AG04450 (cell line): ENCODE measurements around the gene IL1RAPL1. TPM values are rescaled to one million over a fixed set of nuclear protein-coding genes. Genes with fewer than 3 reads are reported as not detected.

Source experiments
- CTCF ChIA-PET: fragments of 300-600, 350-600 bp; formaldehyde crosslinking; extraction: SDS; loops from one replicate; lab custom pipeline; 2022; ENCODE audit warnings: antibody characterized with exemption, inconsistent platforms; lab: Charles Lee
- POLR2A ChIA-PET: fragments of 350-600 bp; formaldehyde crosslinking; extraction: SDS; loops from one replicate; lab custom pipeline; 2021; ENCODE audit warnings: antibody characterized with exemption, inconsistent platforms; lab: Yijun Ruan, JAX
- DNase-seq: peaks from one replicate; pipeline ENCODE4 v3.0.0-alpha.2; 2011; ENCODE audit warnings: low read depth, low spot score
- H3K27ac ChIP-seq: one replicate; pipeline ENCODE4 v1.5.1; 2012; ENCODE audit warnings: low read depth, low read length, control low read depth
- H3K27me3 ChIP-seq: one replicate; pipeline ENCODE4 v1.6.0; 2012; ENCODE audit warnings: low read length; ENCODE audit not compliant: control insufficient read depth, insufficient read depth
- H3K4me3 ChIP-seq: 2 replicates; pipeline ENCODE4 v1.5.1; 2011; ENCODE audit warnings: mild to moderate bottlenecking, low read depth, low read length, control low read depth
- H3K9me3 ChIP-seq: 2 replicates; pipeline ENCODE4 v1.5.1; 2012; ENCODE audit warnings: low read length; ENCODE audit not compliant: control insufficient read depth, insufficient read depth
- CTCF ChIP-seq: IDR thresholded peaks from 2 replicates; pipeline ENCODE4 v1.5.1; 2011; ENCODE audit warnings: low read depth, low read length, control low read depth, inconsistent platforms
- polyA plus RNA-seq: library from polyadenylated mRNA; depleted of rRNA; stranded (reverse); fragments of >200 nt; gene quantifications from 2 replicates; pipeline ENCODE4 v1.2.3, GENCODE V29; 2011

Gene IL1RAPL1
- polyA plus RNA-seq, 1 experiment = 0.93 TPM

DNA sequence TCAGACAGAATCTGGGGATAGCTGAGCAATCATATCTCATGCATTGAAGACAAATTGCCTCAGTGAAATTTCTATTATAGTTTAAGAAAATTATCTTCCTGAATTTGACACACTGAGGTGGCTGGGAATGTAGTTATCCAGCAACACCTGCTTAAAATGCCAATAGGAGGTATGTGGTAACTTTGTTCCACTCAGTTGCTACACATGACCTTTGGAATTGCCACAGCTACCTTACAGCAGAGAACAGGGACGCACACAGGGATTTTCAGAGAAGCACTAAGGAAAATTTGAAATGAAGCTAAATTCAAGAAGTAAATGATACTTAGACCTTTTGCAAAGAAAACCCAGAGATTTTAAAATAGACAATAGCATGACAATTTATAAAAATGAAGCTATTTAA, 264.6 kb downstream of the IL1RAPL1 start:
- no peak for TF ChIP-seq CTCF
- no peaks in the 10 kb centered on the region for H3K27me3 ChIP-seq
- DNase-seq = no peak
- POLR2A ChIA-PET = no interaction called here
- H3K9me3 ChIP-seq = no peaks in the 10 kb centered on the region
- H3K27ac ChIP-seq = no peak overlapping the region
- CTCF ChIA-PET = no interaction called here
- H3K4me3 ChIP-seq = no peak overlapping the region

DNA sequence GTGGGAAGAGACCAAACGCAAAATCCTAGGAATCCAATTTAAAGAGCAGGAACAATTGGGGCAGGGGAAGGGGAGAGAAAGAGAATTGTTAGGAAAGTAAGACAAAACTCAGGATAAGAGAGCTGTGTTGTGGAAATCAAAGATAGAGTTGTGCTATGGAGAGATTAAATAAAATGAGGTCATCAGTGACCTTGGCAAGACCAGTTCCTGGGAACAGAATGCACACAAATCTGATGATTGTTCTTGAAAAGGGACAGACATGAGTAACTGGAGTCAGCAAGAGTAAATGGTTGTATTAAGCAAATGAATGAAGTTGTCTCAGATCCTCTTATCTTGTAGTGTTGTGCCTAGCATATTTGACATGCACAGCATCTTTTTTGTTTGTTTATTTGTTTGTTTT, 267.4 kb downstream of the IL1RAPL1 start:
- H3K9me3 ChIP-seq = no peaks in the 10 kb centered on the region
- H3K27me3 ChIP-seq = no peaks in the 10 kb centered on the region
- ChIA-PET POLR2A (no interaction called here), CTCF (no interaction called here)
- H3K27ac ChIP-seq = no peak overlapping the region
- no peak for TF ChIP-seq CTCF
- no peak for DNase-seq
- H3K4me3 ChIP-seq = no peak overlapping the region

DNA sequence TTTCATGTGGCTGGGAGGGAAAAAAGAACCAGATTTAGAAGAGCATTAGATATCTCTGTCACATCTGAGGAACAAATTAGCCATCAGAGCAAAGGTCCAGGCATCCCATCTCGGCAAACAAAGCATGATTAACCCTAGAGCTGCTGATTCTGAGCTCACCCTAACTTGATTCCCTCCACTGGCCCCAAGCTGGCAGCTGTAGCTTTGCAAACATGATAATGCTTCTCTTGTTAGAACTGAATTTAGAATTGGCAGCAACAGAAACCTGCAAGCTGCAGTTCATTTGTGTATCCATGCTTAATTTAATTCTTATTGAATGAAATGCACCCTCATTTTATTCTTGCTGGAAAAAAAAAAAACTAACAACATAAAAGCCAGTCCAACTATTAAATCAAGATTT, 289.2 kb downstream of the IL1RAPL1 start:
- DNase-seq = no peak
- H3K27me3 ChIP-seq = no peaks in the 10 kb centered on the region
- ChIA-PET CTCF (no interaction called here), POLR2A (no interaction called here)
- no peak for TF ChIP-seq CTCF
- H3K27ac ChIP-seq = no peak overlapping the region
- no peak overlapping the region for H3K4me3 ChIP-seq
- no peaks in the 10 kb centered on the region for H3K9me3 ChIP-seq

DNA sequence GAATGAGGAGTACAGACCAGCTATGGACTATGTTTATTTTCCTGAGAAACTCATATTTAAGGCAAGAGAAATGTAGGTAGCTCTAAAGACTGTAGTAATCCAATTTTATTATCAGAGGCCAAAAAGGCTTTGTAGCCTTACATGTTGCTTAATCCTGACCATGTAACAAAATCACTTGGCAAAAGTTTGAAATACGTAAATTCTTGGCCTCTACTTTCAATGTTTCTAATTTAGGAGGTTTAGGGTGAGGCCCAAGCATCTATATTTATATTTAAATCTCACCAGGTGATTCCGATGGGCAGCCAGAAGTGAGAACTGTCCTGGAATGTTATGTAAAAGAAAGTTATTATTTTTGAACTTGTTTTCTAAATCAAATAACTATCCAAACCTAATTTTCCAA, 289.7 kb downstream of the IL1RAPL1 start:
- TF ChIP-seq CTCF = no peak
- ChIA-PET CTCF (no interaction called here), POLR2A (no interaction called here)
- Histone ChIP-seq H3K27me3 (no peaks in the 10 kb centered on the region), H3K9me3 (no peaks in the 10 kb centered on the region), H3K27ac (no peak overlapping the region), H3K4me3 (no peak overlapping the region)
- no peak for DNase-seq

GRCh38 chrX:28880136-28880535, 292.9 kb downstream of the IL1RAPL1 start:
- ChIA-PET CTCF (no interaction called here), POLR2A (no interaction called here)
- H3K27ac ChIP-seq = no peak overlapping the region
- H3K4me3 ChIP-seq = no peak overlapping the region
- no peaks in the 10 kb centered on the region for H3K27me3 ChIP-seq
- DNase-seq = no peak
- TF ChIP-seq CTCF = no peak
- H3K9me3 ChIP-seq = no peaks in the 10 kb centered on the region
